Activated CD8-positive, alpha-beta memory T cell treated with anti-CD3 and anti-CD28 coated beads for 4 hours (primary cell): Measurements from ENCODE around the gene CSNK2A1.
"Not testable (repeated sequence)": the region's sequence is repeated elsewhere in the genome, so short reads cannot be mapped to it uniquely, and the experiment has no call there.

Experiments
- DNase-seq, 2 donors: peaks; one replicate each; pipeline ENCODE4 v3.0.0-alpha.2; 2020; ENCODE audit warnings: low read depth in 2 of 2

The CSNK2A1 gene

GRCh38 chr20:533526-533925, 10.1 kb downstream of the CSNK2A1 start:
- no peak for DNase-seq

- no peak for DNase-seq
Measured at GRCh38 chr20:532530-532929, 11.1 kb downstream of the CSNK2A1 start.

GRCh38 chr20:531608-532007, 12.0 kb downstream of the CSNK2A1 start:
- no peak for DNase-seq

GRCh38 chr20:530321-530720, 13.3 kb downstream of the CSNK2A1 start:
- DNase-seq, result no peak

- DNase-seq, result no peak
Measured at GRCh38 chr20:528923-529604, 14.5 kb downstream of the CSNK2A1 start.

GRCh38 chr20:527571-527886, 16.1 kb downstream of the CSNK2A1 start:
- DNase-seq, result no peak

GRCh38 chr20:521860-522259, 21.7 kb downstream of the CSNK2A1 start:
- DNase-seq, result no peak

- no peak for DNase-seq
Measured at GRCh38 chr20:519999-520398, 23.6 kb downstream of the CSNK2A1 start.

- no peak for DNase-seq
Measured at GRCh38 chr20:517221-517620, 26.4 kb downstream of the CSNK2A1 start.

- DNase-seq, result no peak
Measured at GRCh38 chr20:516799-517198, 26.8 kb downstream of the CSNK2A1 start.

GRCh38 chr20:515696-516095, 27.9 kb downstream of the CSNK2A1 start:
- no peak for DNase-seq

GRCh38 chr20:513429-513828, 30.2 kb downstream of the CSNK2A1 start:
- DNase-seq, result no peak

- not testable (repeated sequence) for DNase-seq
Measured at GRCh38 chr20:510328-511057, 33.1 kb downstream of the CSNK2A1 start.

GRCh38 chr20:508364-508787, 35.2 kb downstream of the CSNK2A1 start:
- DNase-seq, result not testable (repeated sequence)

GRCh38 chr20:507761-508332, 35.7 kb downstream of the CSNK2A1 start:
- no peak for DNase-seq

GRCh38 chr20:507006-507758, 36.4 kb downstream of the CSNK2A1 start:
- DNase-seq, result no peak

- DNase-seq, result no peak
Measured at GRCh38 chr20:504632-505075, 38.9 kb downstream of the CSNK2A1 start.

- no peak for DNase-seq
Measured at GRCh38 chr20:503048-503737, 40.4 kb downstream of the CSNK2A1 start.

- no peak for DNase-seq
Measured at GRCh38 chr20:497979-498378, 45.6 kb downstream of the CSNK2A1 start.

GRCh38 chr20:496126-496696, 47.4 kb downstream of the CSNK2A1 start:
- no peak for DNase-seq

- DNase-seq, result no peak
Measured at GRCh38 chr20:492159-492558, 51.4 kb downstream of the CSNK2A1 start.
